Sigmoid colon (tissue), 4 donors: Measurements from ENCODE around the gene PSMD11.

Experiments
- CTCF ChIP-seq, 4 experiments: fragments of 450-650 bp in 3 of 4; fragments of 200-600 bp in 1 of 4; IDR thresholded peaks; one replicate each; pipeline ENCODE4 v1.5.1; 2016 to 2019; ENCODE audit warnings: antibody characterized with exemption in 4 of 4, mild to moderate bottlenecking in 3 of 4, moderate library complexity in 2 of 4
- EP300 ChIP-seq, 4 donors: sonication (generic); formaldehyde crosslinking; IDR thresholded peaks; one replicate each; pipeline ENCODE4 v1.6.1; 2017; ENCODE audit warnings: antibody characterized with exemption in 4 of 4

- TF ChIP-seq CTCF (IDR thresholded peaks at IDR 0.05) (no peak), EP300 (IDR thresholded peaks at IDR 0.05) (no peak)
Measured at GRCh38 chr17:32464374-32464773, 20.1 kb downstream of the PSMD11 start.
